K562 (cell line): ENCODE data around the gene TAS2R42. TPM values are rescaled to one million over a fixed set of nuclear protein-coding genes. Genes with fewer than 3 reads are reported as not detected.

Experiments
- ARID4B ChIP-seq: sonication (generic); formaldehyde crosslinking; IDR thresholded peaks from 2 replicates; pipeline ENCODE4 v1.8.0; 2022; ENCODE audit warnings: mild to moderate bottlenecking, missing genetic modification reagents
- EHMT2 ChIP-seq: fragments of 450-650 bp; IDR thresholded peaks from 2 replicates; pipeline ENCODE4 v1.6.1; 2018; ENCODE audit warnings: antibody characterized with exemption
- ELF2 ChIP-seq: fragments of 250-450 bp; sonication (Bioruptor Pico); IDR thresholded peaks from 2 replicates; pipeline ENCODE4 v1.5.0; 2021; ENCODE audit warnings: mild to moderate bottlenecking
- ETS1 ChIP-seq: conservative IDR thresholded peaks from 2 replicates; pipeline ENCODE4 v1.6.1; 2011; ENCODE audit warnings: low read depth, mild to moderate bottlenecking, low read length; ENCODE audit not compliant: control insufficient read depth
- ETV5 ChIP-seq: sonication (generic); formaldehyde crosslinking; IDR thresholded peaks from 2 replicates; pipeline ENCODE4 v1.4.0; 2020; ENCODE audit warnings: low read depth, mild to moderate bottlenecking, missing genetic modification reagents
- HDAC1 ChIP-seq, 2 experiments: fragments of 450-650 bp; IDR thresholded peaks; 2 replicates each; pipeline ENCODE4 v1.6.1; 2016 to 2017; ENCODE audit warnings: inconsistent platforms in 1 of 2, mild to moderate bottlenecking in 1 of 2, moderate library complexity in 1 of 2
- HMBOX1 ChIP-seq: sonication (generic); IDR thresholded peaks from 2 replicates; pipeline ENCODE4 v1.6.1; 2016
- L3MBTL2 ChIP-seq: fragments of 450-650 bp; IDR thresholded peaks from 2 replicates; pipeline ENCODE4 v1.6.1; 2016; ENCODE audit warnings: mild to moderate bottlenecking, moderate library complexity
- MTA3 ChIP-seq: fragments of 450-650 bp; formaldehyde crosslinking; IDR thresholded peaks from 2 replicates; pipeline ENCODE4 v1.6.1; 2017; ENCODE audit warnings: mild to moderate bottlenecking, borderline replicate concordance
- POLR2H ChIP-seq: IDR thresholded peaks from 2 replicates; pipeline ENCODE4 v1.6.1; 2016; ENCODE audit warnings: missing genetic modification characterization, low read depth, mild to moderate bottlenecking, control low read depth, missing compliant biosample characterization, moderate library complexity
- PURB ChIP-seq: sonication (generic); formaldehyde crosslinking; IDR thresholded peaks from 2 replicates; pipeline ENCODE4 v1.9.0; 2021; ENCODE audit warnings: low read depth, mild to moderate bottlenecking, missing genetic modification reagents
- PYGO2 ChIP-seq: fragments of 450-650 bp; IDR thresholded peaks from 2 replicates; pipeline ENCODE4 v1.6.1; 2016; ENCODE audit warnings: mild to moderate bottlenecking, missing genetic modification characterization, moderate library complexity, missing compliant biosample characterization
- TAF7 ChIP-seq: fragments of 450-650 bp; IDR thresholded peaks from 2 replicates; pipeline ENCODE4 v1.6.1; 2016; ENCODE audit warnings: missing genetic modification characterization, missing compliant biosample characterization
- TAF9B ChIP-seq: fragments of 450-650 bp; IDR thresholded peaks from 2 replicates; pipeline ENCODE4 v1.6.1; 2018; ENCODE audit warnings: mild to moderate bottlenecking; ENCODE audit not compliant: partially characterized antibody
- ZHX1 ChIP-seq: fragments of 150-350 bp; conservative IDR thresholded peaks from 2 replicates; pipeline ENCODE4 v1.6.1; 2014; ENCODE audit warnings: low read length
- ZNF780A ChIP-seq: fragments of 250-450 bp; sonication (Bioruptor Pico); IDR thresholded peaks from 2 replicates; pipeline ENCODE4 v1.5.0; 2021; ENCODE audit warnings: mild to moderate bottlenecking
- polyA plus RNA-seq, 8 experiments: library from polyadenylated mRNA; depleted of rRNA in 4 of 8; stranded (reverse) in 5 of 8; unstranded in 3 of 8; fragments of >200 nt; fragmentation: Nextera tagmentation in 2 of 8; fragmentation: Illumina TruSeq in 1 of 8; extraction: Ambion mirVana in 2 of 8; extraction: Trizol in 1 of 8; gene quantifications; 2 replicates each; pipeline versions ENCODE4 v1.2.1 to v1.2.3, GENCODE V29; 2011 to 2014; ENCODE audit warnings: inconsistent platforms in 1 of 8, missing spikeins in 1 of 8
- total RNA-seq, 7 experiments: library from RNA; depleted of rRNA in 6 of 7; stranded (reverse); fragments of >200 nt in 6 of 7; fragmentation: Illumina TruSeq in 2 of 7; extraction: Trizol in 2 of 7; gene quantifications; 2 replicates each; pipeline versions ENCODE4 v1.2.1 to v1.2.3, GENCODE V29; 2011 to 2021; ENCODE audit warnings: low replicate concordance in 1 of 7

Gene TAS2R42
- total and polyA plus RNA-seq, 9 of the 15 experiments (the other 6 are each of a cell fraction or from before 2014, with no cell fraction given): not detected

- TF ChIP-seq HMBOX1 (peak; percentile 18; the same call in 1 of the 2 replicates), ZNF780A (CRISPR knock-in tag) (no peak), POLR2H (tag) (peak; percentile 48; the same call in 1 of the 2 replicates), ETV5 (0 out of 2 replicates have a peak, but pooled peaks have one; percentile 56), TAF9B (peak; percentile 41), ETS1 (peak; percentile 52; the same call in 1 of the 2 replicates), TAF7 (tag) (no peak), PURB (CRISPR knock-in tag) (no peak), ARID4B (CRISPR knock-in tag) (peak; percentile 59; the same call in 1 of the 2 replicates), EHMT2 (0 out of 2 replicates have a peak, but pooled peaks have one; percentile 10), ZHX1 (0 out of 2 replicates have a peak, but pooled peaks have one; percentile 56), HDAC1 (IDR thresholded peaks at IDR 0.05) (0 out of 4 replicates have a peak, but pooled peaks of 1 of the 2 experiments have one; percentile 36), L3MBTL2 (peak; percentile 49), PYGO2 (no peak), MTA3 (peak; percentile 38; the same call in 1 of the 2 replicates), ELF2 (CRISPR knock-in tag) (no peak)
These were observed 15.4 kb downstream of the TAS2R42 start, which contains the start of gene SMIM10L1 (continued) for GRCh38 chr12:11171145-11171968.
